Epidermal melanocyte (primary cell): Measurements from ENCODE around the gene CD163L1.

ENCODE experiments used
- DNase-seq: peaks from one replicate; pipeline ENCODE4 v3.0.0; 2011; ENCODE audit warnings: low spot score; ENCODE audit not compliant: insufficient read length

The CD163L1 gene

GRCh38 chr12:7327918-7328317 lies 116.0 kb downstream of the CD163L1 start:
- DNase-seq, result no peak

- no peak for DNase-seq
Measured at GRCh38 chr12:7324176-7324575, 119.8 kb downstream of the CD163L1 start.

- DNase-seq, result no peak
Measured at GRCh38 chr12:7322599-7322998, 121.4 kb downstream of the CD163L1 start.

DNA sequence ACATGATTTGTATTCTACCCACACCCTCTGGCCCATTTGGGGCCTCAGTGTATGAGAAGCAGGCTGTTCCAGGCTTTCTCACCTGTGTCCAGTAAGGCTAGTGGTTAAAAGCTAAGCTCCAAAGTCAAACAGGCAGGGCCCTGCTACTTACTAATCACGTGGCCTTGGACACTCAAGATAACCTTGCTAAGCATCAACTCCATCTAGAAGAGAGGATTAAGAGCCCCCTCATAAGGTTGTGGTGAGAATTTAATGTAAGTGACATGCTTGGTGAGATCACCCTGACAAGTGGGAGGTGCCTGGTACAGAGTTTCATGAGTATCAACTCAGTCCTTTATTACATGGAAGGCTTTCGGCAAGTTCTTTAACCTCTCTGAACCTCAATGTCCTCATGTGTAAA lies 122.3 kb downstream of the CD163L1 start:
- no peak for DNase-seq

- no peak for DNase-seq
Measured at GRCh38 chr12:7319930-7320329, 124.0 kb downstream of the CD163L1 start.

GRCh38 chr12:7310070-7310469 lies 133.9 kb downstream of the CD163L1 start:
- DNase-seq, result no peak
